ENCODE results near the gene ICAM5.

The ICAM5 gene

GRCh38 chr19:10343495-10343894, 53.7 kb downstream of the ICAM5 start:
- Histone ChIP-seq H3K27ac (ENCODE audit: low read depth, low read length) (no peak overlapping the region), H2AFZ (ENCODE audit: low read depth, low read length, severe bottlenecking) (no peak overlapping the region), H3K9me3 (ENCODE audit: insufficient read depth, low read length) (no peaks in the 10 kb centered on the region), H4K20me1 (ENCODE audit: low read depth, low read length) (no peaks in the 10 kb centered on the region), H3K36me3 (ENCODE audit: low read length) (no peaks in the 10 kb centered on the region), H3K9ac (ENCODE audit: low read length) (no peak overlapping the region), H3K9me2 (replicated peaks; ENCODE audit: insufficient read depth, low read length) (no peaks in the 10 kb centered on the region), H3K4me3 (ENCODE audit: insufficient read depth, low read length, poor library complexity, severe bottlenecking) (no peak overlapping the region), H3K27me3 (ENCODE audit: low read length) (no peaks in the 10 kb centered on the region), H3K79me2 (ENCODE audit: insufficient read depth, low read length) (no peaks in the 10 kb centered on the region), H3F3A (ENCODE audit: insufficient read depth) (0 out of 2 replicates have a peak, but pooled peaks cover 4% of the 10 kb centered on the region), H3K4me2 (ENCODE audit: low read depth, low read length, poor library complexity, severe bottlenecking) (no peak overlapping the region)
- TF ChIP-seq CTCF (IDR thresholded peaks at IDR 0.05; ENCODE audit: insufficient read depth, low read length, poor library complexity, severe bottlenecking) (no peak), EZH2phosphoT487 (conservative IDR thresholded peaks at IDR 0.05; ENCODE audit: low read length) (no peak)

DNA sequence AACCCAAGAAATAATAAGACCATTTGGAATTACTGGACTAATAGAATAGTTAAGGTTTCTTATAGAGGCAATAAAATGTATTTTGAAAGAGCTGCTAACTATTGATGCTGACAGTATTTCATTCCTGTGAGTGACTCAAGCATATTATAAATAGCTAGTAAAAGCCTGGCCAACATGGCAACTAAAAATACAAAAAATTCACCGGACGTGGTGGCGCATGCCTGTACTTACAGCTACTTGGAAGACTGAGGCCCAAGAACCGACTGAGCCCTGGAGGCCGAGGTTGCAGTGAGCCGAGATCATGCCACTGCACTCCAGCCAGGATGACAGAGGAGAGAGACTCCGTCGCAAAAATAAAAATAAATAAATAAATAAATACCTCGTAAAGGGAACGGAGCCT, 55.0 kb downstream of the ICAM5 start:
- H3K4me3 ChIP-seq (ENCODE audit: insufficient read depth, low read length, poor library complexity, severe bottlenecking): no peak overlapping the region
- no peaks in the 10 kb centered on the region for H3K9me2 ChIP-seq (replicated peaks; ENCODE audit: insufficient read depth, low read length)
- H3K9ac ChIP-seq (ENCODE audit: low read length): no peak overlapping the region
- H3K27ac ChIP-seq (ENCODE audit: low read depth, low read length): no peak overlapping the region
- H2AFZ ChIP-seq (ENCODE audit: low read depth, low read length, severe bottlenecking): no peak overlapping the region
- H3K79me2 ChIP-seq (ENCODE audit: insufficient read depth, low read length): no peaks in the 10 kb centered on the region
- H3K27me3 ChIP-seq (ENCODE audit: low read length): no peaks in the 10 kb centered on the region
- no peak for TF ChIP-seq EZH2phosphoT487 (conservative IDR thresholded peaks at IDR 0.05; ENCODE audit: low read length)
- TF ChIP-seq CTCF (IDR thresholded peaks at IDR 0.05; ENCODE audit: insufficient read depth, low read length, poor library complexity, severe bottlenecking): no peak
- H3K36me3 ChIP-seq (ENCODE audit: low read length): no peaks in the 10 kb centered on the region
- no peaks in the 10 kb centered on the region for H4K20me1 ChIP-seq (ENCODE audit: low read depth, low read length)
- H3K4me2 ChIP-seq (ENCODE audit: low read depth, low read length, poor library complexity, severe bottlenecking): no peak overlapping the region
- no peaks in the 10 kb centered on the region for H3K9me3 ChIP-seq (ENCODE audit: insufficient read depth, low read length)
- 0 out of 2 replicates have a peak, but pooled peaks cover 4% of the 10 kb centered on the region for H3F3A ChIP-seq (ENCODE audit: insufficient read depth)

All from SU-DHL-6 (cell line).